SJCRH30 (cell line): ENCODE measurements around the gene MEI1. TPM values are rescaled to one million over a fixed set of nuclear protein-coding genes. Genes with fewer than 3 reads are reported as not detected.
"Not testable (repeated sequence)": the region's sequence is repeated elsewhere in the genome, so short reads cannot be mapped to it uniquely, and the experiment has no call there.

Source experiments
- DNase-seq, 2 experiments: peaks; one replicate each; pipeline ENCODE4 v3.0.0-alpha.2; 2015 to 2020
- H3K27ac ChIP-seq: fragments of 250-450 bp; sonication (Bioruptor Pico); 2 replicates; pipeline ENCODE4 v1.5.1; 2020; ENCODE audit warnings: mild to moderate bottlenecking, moderate library complexity
- H3K27me3 ChIP-seq: fragments of 250-450 bp; sonication (Bioruptor Pico); 2 replicates; pipeline ENCODE4 v1.5.1; 2020; ENCODE audit warnings: mild to moderate bottlenecking, moderate library complexity
- H3K36me3 ChIP-seq: fragments of 250-450 bp; sonication (Bioruptor Pico); 2 replicates; pipeline ENCODE4 v1.5.1; 2020; ENCODE audit warnings: mild to moderate bottlenecking, moderate library complexity
- H3K4me1 ChIP-seq: fragments of 250-450 bp; sonication (Bioruptor Pico); 2 replicates; pipeline ENCODE4 v1.5.1; 2020; ENCODE audit warnings: mild to moderate bottlenecking, moderate library complexity
- H3K4me3 ChIP-seq: fragments of 250-450 bp; sonication (Bioruptor Pico); 2 replicates; pipeline ENCODE4 v1.5.1; 2020; ENCODE audit warnings: mild to moderate bottlenecking, moderate library complexity
- H3K9me3 ChIP-seq: fragments of 250-450 bp; sonication (Bioruptor Pico); replicated peaks from 2 replicates; pipeline ENCODE4 v1.5.1; 2020; ENCODE audit warnings: mild to moderate bottlenecking, moderate library complexity
- total RNA-seq: library from RNA; depleted of rRNA; stranded (reverse); fragments of >200 nt; shearing (Covaris generic); gene quantifications from 2 replicates; pipeline ENCODE4 v1.2.3, GENCODE V29; 2014

The MEI1 gene
- total RNA-seq, 1 experiment from 2014 or later: not detected

- no peaks in the 10 kb centered on the region for H3K27me3 ChIP-seq
- peaks cover 3% of the 10 kb centered on the region; the same call in 1 of the 2 replicates for H3K4me1 ChIP-seq
- no peaks in the 10 kb centered on the region for H3K9me3 ChIP-seq
- peak in 1 of 2 experiments; percentile 8 for DNase-seq
- peak overlapping the region; percentile 19; the same call in 1 of the 2 replicates for H3K4me3 ChIP-seq
- H3K36me3 ChIP-seq: no peaks in the 10 kb centered on the region
- H3K27ac ChIP-seq: no peak overlapping the region
Measured at GRCh38 chr22:41696703-41697102, 2.6 kb upstream of the MEI1 start.

GRCh38 chr22:41697126-41697775 is 2.1 kb upstream of the MEI1 start:
- no peaks in the 10 kb centered on the region for H3K9me3 ChIP-seq
- no peak overlapping the region for H3K27ac ChIP-seq
- H3K27me3 ChIP-seq: no peaks in the 10 kb centered on the region
- DNase-seq: peak; percentile 90 to 95
- peak overlapping the region; percentile 19 for H3K4me3 ChIP-seq
- H3K4me1 ChIP-seq: peaks cover 3% of the 10 kb centered on the region; the same call in 1 of the 2 replicates
- no peaks in the 10 kb centered on the region for H3K36me3 ChIP-seq

- DNase-seq: no peak
- H3K36me3 ChIP-seq: no peaks in the 10 kb centered on the region
Measured at GRCh38 chr22:41700108-41700364, 733 bp downstream of the MEI1 start.

DNA sequence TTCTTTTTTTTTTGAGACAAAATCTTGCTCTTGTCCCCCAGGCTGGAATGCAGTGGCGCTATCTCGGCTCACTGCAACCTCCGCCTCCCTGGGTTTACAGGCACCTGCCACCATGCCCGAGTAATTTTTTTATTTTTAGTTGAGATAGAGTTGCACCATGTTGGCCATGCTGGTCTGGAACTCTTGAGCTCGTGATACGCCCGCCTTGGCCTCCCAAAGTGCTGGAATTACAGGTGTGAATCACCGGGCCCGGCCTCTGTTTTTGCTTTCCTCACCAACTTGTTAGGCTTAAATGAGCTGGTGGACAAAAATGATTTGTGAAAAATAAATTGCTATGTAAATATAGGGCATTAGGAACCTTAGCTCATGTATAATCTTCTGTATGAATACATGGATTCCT is 3.5 kb downstream of the MEI1 start:
- Histone ChIP-seq H3K27me3 (no peaks in the 10 kb centered on the region), H3K4me1 (no peaks in the 10 kb centered on the region), H3K4me3 (no peak overlapping the region), H3K9me3 (no peaks in the 10 kb centered on the region), H3K27ac (no peak overlapping the region), H3K36me3 (no peaks in the 10 kb centered on the region)
- no peak for DNase-seq

More at GRCh38 chr22:41700108-41700364, 733 bp downstream of the MEI1 start:
- Histone ChIP-seq H3K4me3 (no peak overlapping the region), H3K27ac (no peak overlapping the region), H3K9me3 (no peaks in the 10 kb centered on the region), H3K4me1 (peaks cover 3% of the 10 kb centered on the region; the same call in 1 of the 2 replicates), H3K27me3 (no peaks in the 10 kb centered on the region)

GRCh38 chr22:41709341-41709740 is 10.0 kb downstream of the MEI1 start:
- no peak for DNase-seq
- H3K9me3 ChIP-seq: no peaks in the 10 kb centered on the region
- H3K4me1 ChIP-seq: no peaks in the 10 kb centered on the region
- H3K27ac ChIP-seq: no peak overlapping the region
- no peaks in the 10 kb centered on the region for H3K27me3 ChIP-seq
- no peaks in the 10 kb centered on the region for H3K36me3 ChIP-seq
- H3K4me3 ChIP-seq: no peak overlapping the region

GRCh38 chr22:41713004-41713403 is 13.7 kb downstream of the MEI1 start:
- Histone ChIP-seq H3K4me1 (no peaks in the 10 kb centered on the region), H3K36me3 (no peaks in the 10 kb centered on the region), H3K9me3 (no peaks in the 10 kb centered on the region), H3K4me3 (no peak overlapping the region), H3K27ac (no peak overlapping the region), H3K27me3 (no peaks in the 10 kb centered on the region)
- DNase-seq: no peak

DNA sequence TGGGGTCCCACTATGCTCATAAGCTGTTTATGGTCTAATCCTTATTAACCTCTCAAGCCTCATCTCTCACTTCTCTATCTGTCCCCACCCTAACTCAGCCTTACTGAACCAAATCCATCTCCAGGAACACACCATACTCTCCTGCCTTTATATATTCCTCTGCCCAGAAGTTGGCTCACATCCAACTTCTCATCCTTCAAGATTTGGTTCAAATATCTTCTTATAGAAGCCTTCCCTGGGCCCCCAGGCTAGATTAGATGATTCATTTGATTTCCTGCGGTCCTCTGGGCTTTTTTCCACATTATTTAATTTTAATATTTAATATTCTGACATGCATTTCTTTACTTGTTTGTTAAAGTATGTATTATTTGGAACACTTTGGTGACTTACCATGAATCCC is 23.2 kb downstream of the MEI1 start:
- no peak overlapping the region for H3K4me3 ChIP-seq
- DNase-seq: no peak
- H3K4me1 ChIP-seq: no peaks in the 10 kb centered on the region
- no peaks in the 10 kb centered on the region for H3K9me3 ChIP-seq
- no peaks in the 10 kb centered on the region for H3K27me3 ChIP-seq
- H3K27ac ChIP-seq: no peak overlapping the region
- H3K36me3 ChIP-seq: no peaks in the 10 kb centered on the region

- H3K4me3 ChIP-seq: no peak overlapping the region
- no peaks in the 10 kb centered on the region for H3K9me3 ChIP-seq
- no peaks in the 10 kb centered on the region for H3K4me1 ChIP-seq
- DNase-seq: peak; percentile 23 to 24
- H3K36me3 ChIP-seq: no peaks in the 10 kb centered on the region
- H3K27ac ChIP-seq: no peak overlapping the region
- H3K27me3 ChIP-seq: no peaks in the 10 kb centered on the region
Measured at GRCh38 chr22:41725510-41726110, 26.3 kb downstream of the MEI1 start.

DNA sequence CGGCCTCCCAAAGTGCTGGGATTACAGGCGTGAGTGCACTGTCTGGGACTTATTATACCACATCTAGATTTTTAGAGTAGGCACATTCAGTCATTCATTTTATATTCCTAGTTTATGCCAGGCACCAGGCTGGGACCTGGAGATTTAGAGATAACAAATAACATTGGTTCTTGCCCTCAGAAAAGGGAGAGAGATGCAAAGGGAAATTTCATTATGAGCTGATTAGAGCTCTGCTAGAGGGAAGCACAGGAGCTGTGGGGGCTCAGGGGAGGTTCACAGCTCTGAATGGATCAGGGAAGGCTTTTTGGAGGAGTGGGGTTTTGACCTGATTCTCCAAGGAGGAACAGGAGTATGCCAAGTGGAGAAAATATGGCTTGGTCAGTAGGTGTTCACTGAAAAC is 32.3 kb downstream of the MEI1 start:
- Histone ChIP-seq H3K27me3 (no peaks in the 10 kb centered on the region), H3K27ac (no peak overlapping the region), H3K36me3 (no peaks in the 10 kb centered on the region), H3K4me1 (no peaks in the 10 kb centered on the region), H3K9me3 (no peaks in the 10 kb centered on the region), H3K4me3 (no peak overlapping the region)
- DNase-seq: no peak

DNA sequence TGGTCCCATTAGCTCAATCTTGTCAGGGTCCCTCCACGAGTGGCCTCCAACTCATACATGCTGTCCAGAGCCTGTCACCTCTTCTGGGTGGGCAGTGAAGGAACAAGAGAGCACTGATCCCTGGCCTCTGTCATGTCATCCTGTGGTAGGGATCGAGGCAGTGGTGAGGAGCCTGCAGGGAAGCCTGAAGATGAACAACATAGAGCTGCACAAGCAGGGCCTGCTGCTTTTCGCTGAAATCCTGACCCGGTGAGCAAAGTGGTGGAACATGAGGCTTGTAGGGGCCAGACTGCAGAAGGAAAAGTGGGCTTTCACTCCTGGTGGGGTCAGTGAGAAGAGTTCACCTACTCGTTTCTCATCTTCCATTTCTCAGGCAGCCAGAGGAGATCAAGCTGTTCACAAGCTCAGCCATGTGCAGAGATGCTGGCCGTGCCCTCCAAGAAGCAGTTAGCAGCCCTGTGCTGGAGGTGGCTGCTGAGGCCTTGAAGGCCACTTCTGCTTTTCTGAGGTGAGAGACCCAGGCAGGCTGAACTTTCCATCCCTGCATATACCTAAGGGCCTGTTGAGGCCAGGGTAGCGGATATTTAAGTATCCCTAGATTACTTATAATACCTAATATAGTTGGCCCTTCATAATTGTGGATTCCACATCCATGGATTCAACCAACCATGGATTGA is 32.9 kb downstream of the MEI1 start:
- no peak for DNase-seq
- Histone ChIP-seq H3K4me3 (no peak overlapping the region), H3K27me3 (no peaks in the 10 kb centered on the region), H3K4me1 (no peaks in the 10 kb centered on the region), H3K36me3 (no peaks in the 10 kb centered on the region), H3K27ac (no peak overlapping the region), H3K9me3 (no peaks in the 10 kb centered on the region)

- H3K36me3 ChIP-seq, H3K27me3 ChIP-seq, DNase-seq, H3K4me1 ChIP-seq, H3K4me3 ChIP-seq, H3K9me3 ChIP-seq, H3K27ac ChIP-seq: not testable (repeated sequence)
Measured at GRCh38 chr22:41733241-41733640, 33.9 kb downstream of the MEI1 start.

DNA sequence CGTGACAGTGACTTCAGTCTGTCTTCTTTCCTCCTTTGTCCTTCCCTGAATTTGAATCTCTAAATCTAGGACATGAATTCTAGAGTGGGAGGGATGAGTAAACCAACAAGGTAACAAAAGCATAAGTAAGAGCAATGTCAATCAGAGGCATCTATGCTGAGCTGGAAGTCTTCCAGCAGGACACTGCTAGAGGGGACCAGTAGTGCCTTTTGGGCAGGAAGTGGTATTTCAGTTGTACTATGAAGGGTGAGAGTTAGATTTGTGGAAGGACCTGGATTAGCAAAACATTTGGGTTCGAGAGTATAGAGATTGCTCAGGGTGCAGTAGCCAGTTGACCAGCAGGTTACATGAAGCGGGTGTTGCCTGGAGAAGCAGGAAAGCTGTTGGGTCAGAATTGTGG is 40.3 kb downstream of the MEI1 start:
- Histone ChIP-seq H3K27me3 (no peaks in the 10 kb centered on the region), H3K36me3 (no peaks in the 10 kb centered on the region), H3K4me1 (no peaks in the 10 kb centered on the region), H3K9me3 (no peaks in the 10 kb centered on the region), H3K27ac (no peak overlapping the region), H3K4me3 (no peak overlapping the region)
- no peak for DNase-seq

DNA sequence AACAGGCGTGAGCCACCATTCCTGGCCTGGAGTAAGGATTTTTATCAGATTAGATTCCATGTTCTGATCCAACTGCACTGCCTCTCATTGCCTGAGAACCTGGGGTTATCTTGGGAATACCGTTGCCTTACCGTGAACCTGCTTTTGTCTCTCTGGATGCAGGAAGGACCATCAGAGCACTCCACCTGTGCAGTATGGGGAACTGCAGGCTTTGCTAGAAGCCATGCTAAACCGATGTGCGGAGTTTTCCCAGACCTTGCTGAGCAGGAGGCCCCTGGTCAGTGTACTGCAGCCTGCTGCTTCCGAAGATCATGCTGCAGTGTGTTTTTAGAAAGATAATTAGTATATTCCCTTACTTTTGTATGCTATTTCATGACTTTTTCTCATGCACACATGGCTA is 43.6 kb downstream of the MEI1 start:
- DNase-seq: no peak
- Histone ChIP-seq H3K27ac (no peak overlapping the region), H3K27me3 (no peaks in the 10 kb centered on the region), H3K4me1 (no peaks in the 10 kb centered on the region), H3K9me3 (no peaks in the 10 kb centered on the region), H3K4me3 (no peak overlapping the region), H3K36me3 (no peaks in the 10 kb centered on the region)

GRCh38 chr22:41745968-41746367 is 46.7 kb downstream of the MEI1 start:
- Histone ChIP-seq H3K9me3 (no peaks in the 10 kb centered on the region), H3K36me3 (no peaks in the 10 kb centered on the region), H3K4me1 (no peaks in the 10 kb centered on the region), H3K27me3 (no peaks in the 10 kb centered on the region), H3K27ac (no peak overlapping the region), H3K4me3 (no peak overlapping the region)
- DNase-seq: no peak

DNA sequence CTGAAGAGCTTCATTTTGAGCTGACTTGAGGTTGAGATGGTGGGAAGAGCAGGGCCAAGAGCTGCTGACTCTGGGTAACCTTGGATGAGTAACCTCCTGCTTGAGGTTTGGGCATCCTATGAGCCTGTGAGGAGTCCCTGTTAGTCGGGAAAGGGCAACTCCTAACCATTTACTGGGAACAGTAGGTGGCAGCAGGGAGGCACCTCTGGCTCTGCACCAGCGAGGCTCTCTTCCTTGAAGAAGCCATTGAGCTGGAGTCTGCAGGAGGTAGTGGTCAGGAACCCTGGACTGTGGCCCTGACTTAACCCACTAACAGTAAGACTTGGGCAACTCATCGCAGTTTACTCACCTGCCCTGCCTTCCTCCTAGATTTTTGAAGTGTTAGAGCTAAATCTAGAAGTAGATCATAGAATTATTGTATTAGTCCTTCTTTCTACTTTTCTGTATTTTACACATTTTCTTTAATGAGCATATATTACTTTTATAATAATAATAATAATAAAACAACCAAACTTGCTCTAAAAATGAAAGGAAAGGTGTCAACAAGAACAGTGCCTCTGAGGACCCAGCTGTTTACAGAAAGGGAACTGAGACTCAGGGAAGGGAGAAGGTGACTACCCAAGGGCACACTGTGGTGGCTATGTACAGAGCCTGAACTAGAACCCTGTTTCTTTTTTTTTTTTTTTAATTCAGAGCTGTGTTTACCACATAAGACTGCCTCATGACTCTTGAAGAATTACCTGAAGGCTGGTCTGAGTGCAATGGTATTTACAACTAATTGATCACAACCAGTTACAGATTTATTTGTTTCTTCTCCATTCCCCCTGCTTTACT is 47.5 kb downstream of the MEI1 start:
- H3K27me3 ChIP-seq: no peaks in the 10 kb centered on the region
- peak; percentile 69 to 86 for DNase-seq

More for the DNA sequence above, 47.5 kb downstream of the MEI1 start:
- no peaks in the 10 kb centered on the region for H3K9me3 ChIP-seq
- H3K27ac ChIP-seq: no peak overlapping the region
- no peaks in the 10 kb centered on the region for H3K36me3 ChIP-seq
- no peak overlapping the region for H3K4me3 ChIP-seq
- no peaks in the 10 kb centered on the region for H3K4me1 ChIP-seq
